SK-N-MC (cell line): Measurements from ENCODE around the gene GINM1.

Experiments used
- DNase-seq: peaks from one replicate; pipeline ENCODE4 v3.0.0-alpha.2; 2011; ENCODE audit warnings: low read depth, low spot score
- H3K27ac ChIP-seq: fragments of 200-600 bp; sonication (generic); 2 replicates; pipeline ENCODE4 v1.5.1; 2016; ENCODE audit warnings: mixed run types
- H3K36me3 ChIP-seq: fragments of 200-600 bp; sonication (generic); 2 replicates; pipeline ENCODE4 v1.6.1; 2017; ENCODE audit warnings: antibody characterized with exemption, low read length, mixed read lengths; ENCODE audit not compliant: insufficient read depth
- H3K4me3 ChIP-seq: fragments of 200-600 bp; sonication (generic); 2 replicates; pipeline ENCODE4 v1.5.1; 2016
- H3K9ac ChIP-seq: fragments of 200-600 bp; sonication (generic); 2 replicates; pipeline ENCODE4 v1.8.0; 2017; ENCODE audit warnings: mixed run types, mixed read lengths; ENCODE audit not compliant: insufficient read length
- H3K9me3 ChIP-seq: fragments of 200-600 bp; sonication (generic); 2 replicates; pipeline ENCODE4 v1.6.1; 2017; ENCODE audit warnings: low read depth, mild to moderate bottlenecking, antibody characterized with exemption, low read length, moderate library complexity, mixed read lengths
- EZH2 ChIP-seq: fragments of 200-600 bp; sonication (generic); IDR thresholded peaks from one replicate; pipeline ENCODE4 v1.6.1; 2017; ENCODE audit warnings: antibody characterized with exemption
- FOXP2 ChIP-seq: optimal IDR thresholded peaks from 2 replicates; pipeline ENCODE3; 2011; ENCODE audit warnings: mild to moderate bottlenecking, moderate library complexity; ENCODE audit not compliant: insufficient read depth; ENCODE audit errors: extremely low read length, control extremely low read depth
- POLR2AphosphoS5 ChIP-seq: IDR thresholded peaks from 2 replicates; pipeline ENCODE4 v1.6.1; 2012; ENCODE audit warnings: mild to moderate bottlenecking, low read depth, low read length, borderline replicate concordance

The GINM1 gene

GRCh38 chr6:149614337-149614736 lies 48.2 kb downstream of the GINM1 start:
- DNase-seq, result no peak
- no peak overlapping the region for H3K4me3 ChIP-seq
- no peak overlapping the region for H3K9ac ChIP-seq
- H3K36me3 ChIP-seq, result peaks cover 10% of the 10 kb centered on the region
- no peak overlapping the region for H3K27ac ChIP-seq
- TF ChIP-seq FOXP2 (no peak), POLR2AphosphoS5 (no peak), EZH2 (no peak)
- no peaks in the 10 kb centered on the region for H3K9me3 ChIP-seq

DNA sequence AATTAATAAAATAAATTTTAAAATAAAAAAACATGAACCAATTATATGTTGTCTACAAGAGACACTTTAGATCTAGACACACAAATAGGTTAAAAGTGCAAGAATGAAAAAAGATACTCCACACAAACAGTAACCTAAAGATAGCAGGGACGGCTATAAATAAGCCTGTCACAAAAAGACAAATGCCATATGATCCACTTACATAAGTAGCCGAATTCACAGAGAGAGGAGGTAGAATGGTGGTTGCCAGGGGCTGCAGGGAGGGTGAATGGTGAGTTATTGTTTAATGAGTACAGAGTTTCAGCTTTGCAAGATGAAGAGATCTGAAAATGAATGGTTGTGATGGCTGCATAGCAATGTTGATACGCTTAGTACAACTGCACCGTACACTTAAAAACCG lies 49.6 kb downstream of the GINM1 start:
- DNase-seq, result no peak
- Histone ChIP-seq H3K27ac (no peak overlapping the region), H3K9ac (no peak overlapping the region), H3K4me3 (no peak overlapping the region), H3K36me3 (peaks cover 21% of the 10 kb centered on the region), H3K9me3 (no peaks in the 10 kb centered on the region)
- TF ChIP-seq POLR2AphosphoS5 (no peak), EZH2 (no peak), FOXP2 (no peak)

- no peak overlapping the region for H3K27ac ChIP-seq
- H3K36me3 ChIP-seq, result peaks cover 7% of the 10 kb centered on the region; the same call in 1 of the 2 replicates
- no peaks in the 10 kb centered on the region for H3K9me3 ChIP-seq
- no peak overlapping the region for H3K4me3 ChIP-seq
- H3K9ac ChIP-seq, result no peak overlapping the region
- TF ChIP-seq FOXP2 (no peak), POLR2AphosphoS5 (no peak), EZH2 (no peak)
- DNase-seq, result no peak
These were observed 61.5 kb downstream of the GINM1 start for GRCh38 chr6:149627672-149628071.

- Histone ChIP-seq H3K4me3 (no peak overlapping the region), H3K9me3 (no peaks in the 10 kb centered on the region), H3K9ac (no peak overlapping the region), H3K36me3 (peaks cover 7% of the 10 kb centered on the region; the same call in 1 of the 2 replicates), H3K27ac (no peak overlapping the region)
- no peak for DNase-seq
- no peak for TF ChIP-seq POLR2AphosphoS5
- no peak for TF ChIP-seq FOXP2
- TF ChIP-seq EZH2, result no peak
These were observed 62.8 kb downstream of the GINM1 start for GRCh38 chr6:149628875-149629510.

GRCh38 chr6:149634315-149634714 lies 68.1 kb downstream of the GINM1 start:
- DNase-seq, result no peak
- Histone ChIP-seq H3K4me3 (no peak overlapping the region), H3K27ac (no peak overlapping the region), H3K9ac (no peak overlapping the region), H3K9me3 (no peaks in the 10 kb centered on the region), H3K36me3 (peaks cover 3% of the 10 kb centered on the region; the same call in 1 of the 2 replicates)
- TF ChIP-seq FOXP2 (no peak), POLR2AphosphoS5 (no peak), EZH2 (no peak)

- H3K27ac ChIP-seq, result no peak overlapping the region
- no peak for DNase-seq
- no peak overlapping the region for H3K4me3 ChIP-seq
- no peaks in the 10 kb centered on the region for H3K9me3 ChIP-seq
- TF ChIP-seq FOXP2, result no peak
- TF ChIP-seq EZH2, result no peak
- no peak for TF ChIP-seq POLR2AphosphoS5
- H3K36me3 ChIP-seq, result no peaks in the 10 kb centered on the region
- no peak overlapping the region for H3K9ac ChIP-seq
These were observed 69.9 kb downstream of the GINM1 start for GRCh38 chr6:149636124-149636523.
